Fibroblast of skin of abdomen (primary cell): ENCODE results near the gene HAUS7.

Experiments used
- DNase-seq: peaks from one replicate; pipeline ENCODE4 v3.0.0-alpha.2; 2013

HAUS7 gene

GRCh38 chrX:153476666-153477363 is 6.4 kb upstream of the HAUS7 start:
- DNase-seq: peak; percentile 90

- no peak for DNase-seq
Measured at GRCh38 chrX:153475751-153476281, 5.4 kb upstream of the HAUS7 start.

GRCh38 chrX:153475271-153475670 is 4.9 kb upstream of the HAUS7 start:
- DNase-seq: peak; percentile 50

GRCh38 chrX:153474718-153475117 is 4.3 kb upstream of the HAUS7 start:
- peak; percentile 86 for DNase-seq

- DNase-seq: no peak
Measured at GRCh38 chrX:153474266-153474665, 3.9 kb upstream of the HAUS7 start.

- no peak for DNase-seq
Measured at GRCh38 chrX:153473126-153473525, 2.8 kb upstream of the HAUS7 start.

- peak; percentile 81 for DNase-seq
Measured at GRCh38 chrX:153471663-153472280, 1.4 kb upstream of the HAUS7 start.

- peak; percentile 3 for DNase-seq
Measured at GRCh38 chrX:153469811-153470410, 465 bp downstream of the HAUS7 start.

- DNase-seq: peak; percentile 25
Measured at GRCh38 chrX:153468008-153468580, 2.3 kb downstream of the HAUS7 start.

GRCh38 chrX:153465691-153466380 is 4.5 kb downstream of the HAUS7 start:
- DNase-seq: no peak

GRCh38 chrX:153464116-153464515 is 6.3 kb downstream of the HAUS7 start:
- no peak for DNase-seq

- DNase-seq: no peak
Measured at GRCh38 chrX:153463556-153463955, 6.8 kb downstream of the HAUS7 start.

GRCh38 chrX:153463031-153463430 is 7.3 kb downstream of the HAUS7 start:
- DNase-seq: no peak

- DNase-seq: no peak
Measured at GRCh38 chrX:153462291-153462690, 8.1 kb downstream of the HAUS7 start.

GRCh38 chrX:153460826-153461225 is 9.6 kb downstream of the HAUS7 start:
- DNase-seq: peak; percentile 32

GRCh38 chrX:153459986-153460385 is 10.4 kb downstream of the HAUS7 start:
- DNase-seq: peak; percentile 72

- DNase-seq: no peak
Measured at GRCh38 chrX:153458476-153458875, 11.9 kb downstream of the HAUS7 start.

GRCh38 chrX:153457827-153458466 is 12.4 kb downstream of the HAUS7 start:
- no peak for DNase-seq

- no peak for DNase-seq
Measured at GRCh38 chrX:153457136-153457825, 13.1 kb downstream of the HAUS7 start.

GRCh38 chrX:153456704-153457103 is 13.7 kb downstream of the HAUS7 start:
- no peak for DNase-seq

- DNase-seq: no peak
Measured at GRCh38 chrX:153456161-153456560, 14.2 kb downstream of the HAUS7 start.

- DNase-seq: no peak
Measured at GRCh38 chrX:153455571-153455970, 14.8 kb downstream of the HAUS7 start.
